SK-N-SH (cell line): Measurements from ENCODE around the gene MARCKSL1. TPM values are rescaled to one million over a fixed set of nuclear protein-coding genes. Genes with fewer than 3 reads are reported as not detected.
A peak's percentile ranks its signal among the peaks of the same experiment; 100 is the strongest.

Source experiments
- CTCF ChIP-seq: fragments of 200-600 bp; sonication (generic); IDR thresholded peaks from 2 replicates; pipeline ENCODE4 v1.6.1; 2017; ENCODE audit warnings: antibody characterized with exemption, mild to moderate bottlenecking, moderate library complexity
- ELF1 ChIP-seq: IDR thresholded peaks from 2 replicates; pipeline ENCODE4 v1.4.0; 2012
- EZH2phosphoT487 ChIP-seq: fragments of 200-600 bp; sonication (generic); IDR thresholded peaks from 2 replicates; pipeline ENCODE4 v1.6.1; 2017; ENCODE audit warnings: low read depth, mixed run types, mild to moderate bottlenecking, antibody characterized with exemption, moderate library complexity, borderline replicate concordance
- FOSL2 ChIP-seq: IDR thresholded peaks from 2 replicates; pipeline ENCODE4 v1.4.0; 2012; ENCODE audit warnings: low read depth, mild to moderate bottlenecking, moderate library complexity, borderline replicate concordance
- FOXM1 ChIP-seq: IDR thresholded peaks from 2 replicates; pipeline ENCODE4 v1.4.0; 2012; ENCODE audit warnings: low read depth, mild to moderate bottlenecking
- GABPA ChIP-seq: IDR thresholded peaks from 2 replicates; pipeline ENCODE4 v1.4.0; 2012; ENCODE audit warnings: low read depth, mild to moderate bottlenecking
- GATA2 ChIP-seq: sonication (generic); formaldehyde crosslinking; IDR thresholded peaks from 2 replicates; pipeline ENCODE4 v1.5.0; 2020; ENCODE audit warnings: mild to moderate bottlenecking, missing genetic modification reagents
- MAX ChIP-seq: IDR thresholded peaks from 2 replicates; pipeline ENCODE4 v1.4.0; 2012; ENCODE audit warnings: low read depth
- NFIC ChIP-seq: IDR thresholded peaks from 2 replicates; pipeline ENCODE4 v1.4.0; 2012; ENCODE audit warnings: borderline replicate concordance
- NRF1 ChIP-seq: IDR thresholded peaks from 2 replicates; pipeline ENCODE4 v1.6.1; 2012; ENCODE audit warnings: low read depth, mild to moderate bottlenecking, low read length
- POLR2AphosphoS5 ChIP-seq: IDR thresholded peaks from 2 replicates; pipeline ENCODE4 v1.6.1; 2012; ENCODE audit warnings: low read depth, low read length
- REST ChIP-seq: IDR thresholded peaks from 2 replicates; pipeline ENCODE4 v1.6.1; 2012; ENCODE audit warnings: mild to moderate bottlenecking, low read depth, low read length, moderate library complexity
- RFX5 ChIP-seq: IDR thresholded peaks from 2 replicates; pipeline ENCODE4 v1.6.1; 2012; ENCODE audit warnings: mild to moderate bottlenecking, improper control_type of control experiment, low read length
- SIN3A ChIP-seq: IDR thresholded peaks from 2 replicates; pipeline ENCODE4 v1.6.1; 2012; ENCODE audit warnings: low read depth, mild to moderate bottlenecking, low read length, moderate library complexity, borderline replicate concordance
- SMC3 ChIP-seq: IDR thresholded peaks from 2 replicates; pipeline ENCODE4 v1.6.1; 2012; ENCODE audit warnings: low read depth, low read length, improper control_type of control experiment
- TEAD4 ChIP-seq: IDR thresholded peaks from 2 replicates; pipeline ENCODE4 v1.4.0; 2012; ENCODE audit warnings: mild to moderate bottlenecking, borderline replicate concordance; ENCODE audit not compliant: insufficient read depth
- USF1 ChIP-seq: IDR thresholded peaks from 2 replicates; pipeline ENCODE4 v1.4.0; 2012; ENCODE audit warnings: low read depth, borderline replicate concordance
- USF2 ChIP-seq: fragments of 150-350 bp; IDR thresholded peaks from 2 replicates; pipeline ENCODE4 v1.6.1; 2017; ENCODE audit warnings: antibody characterized with exemption, low read length, low read depth, borderline replicate concordance
- YY1 ChIP-seq: IDR thresholded peaks from 2 replicates; pipeline ENCODE4 v1.4.0; 2012; ENCODE audit warnings: low read depth, mild to moderate bottlenecking
- ZBTB33 ChIP-seq: IDR thresholded peaks from 2 replicates; pipeline ENCODE4 v1.4.0; 2012; ENCODE audit warnings: low read depth, borderline replicate concordance
- polyA plus RNA-seq, 3 experiments: library from polyadenylated mRNA; depleted of rRNA; stranded (reverse); fragments of >200 nt; gene quantifications; 2 replicates each; pipeline ENCODE4 v1.2.3, GENCODE V29; 2012

The MARCKSL1 gene
- polyA plus RNA-seq, 1 of the 3 experiments (the other 2 are of a cell fraction): 275 TPM

- TF ChIP-seq YY1: peak; percentile 86
- no peak for TF ChIP-seq FOSL2
- TF ChIP-seq ZBTB33: no peak
- peak; percentile 55; the same call in 1 of the 2 replicates for TF ChIP-seq GABPA
- no peak; the same call in 1 of the 2 replicates for TF ChIP-seq NFIC
- TF ChIP-seq SIN3A: no peak
- TF ChIP-seq USF2: no peak
- TF ChIP-seq TEAD4: no peak
- TF ChIP-seq ELF1: peak; percentile 61
- no peak for TF ChIP-seq SMC3
- no peak for TF ChIP-seq USF1
- peak; percentile 88 for TF ChIP-seq MAX
- TF ChIP-seq GATA2 (CRISPR knock-in tag): no peak
- no peak for TF ChIP-seq CTCF
- 0 out of 2 replicates have a peak, but pooled peaks have one; percentile 30 for TF ChIP-seq NRF1
- no peak for TF ChIP-seq REST
- TF ChIP-seq FOXM1: no peak
- no peak for TF ChIP-seq EZH2phosphoT487
- peak; percentile 65 for TF ChIP-seq POLR2AphosphoS5
- no peak for TF ChIP-seq RFX5
These were observed 44.1 kb downstream of the MARCKSL1 start, which contains the start of gene HDAC1 (continued) for GRCh38 chr1:32291708-32292538.
